GM12878 (cell line): Measurements from ENCODE around the gene ZNF653.

ENCODE experiments used
- EZH2 ChIP-seq: IDR thresholded peaks from 2 replicates; pipeline ENCODE4 v1.6.1; 2012; ENCODE audit warnings: low read depth, mild to moderate bottlenecking, control low read depth, inconsistent platforms, low read length, borderline replicate concordance; ENCODE audit not compliant: control insufficient read depth
- JUNB ChIP-seq: IDR thresholded peaks from 2 replicates; pipeline ENCODE4 v1.6.1; 2016; ENCODE audit warnings: antibody characterized with exemption, mild to moderate bottlenecking
- NFYB ChIP-seq: IDR thresholded peaks from 2 replicates; pipeline ENCODE4 v1.6.1; 2011; ENCODE audit warnings: low read depth, mild to moderate bottlenecking, low read length, improper control_type of control experiment, moderate library complexity; ENCODE audit not compliant: insufficient read depth
- POLR2A ChIP-seq: IDR thresholded peaks from 2 replicates; pipeline ENCODE4 v1.6.1; 2011; ENCODE audit warnings: low read depth, mild to moderate bottlenecking, low read length
- SIN3A ChIP-seq: IDR thresholded peaks from 2 replicates; pipeline ENCODE4 v1.6.1; 2012; ENCODE audit warnings: low read depth, low read length, improper control_type of control experiment
- SREBF1 ChIP-seq: IDR thresholded peaks from 2 replicates; pipeline ENCODE4 v1.6.1; 2012; ENCODE audit warnings: mild to moderate bottlenecking, low read length
- SUPT20H ChIP-seq: IDR thresholded peaks from 2 replicates; pipeline ENCODE4 v1.6.1; 2011; ENCODE audit warnings: low read depth, mild to moderate bottlenecking, low read length, moderate library complexity, borderline replicate concordance; ENCODE audit not compliant: control insufficient read depth
- TCF12 ChIP-seq: IDR thresholded peaks from 2 replicates; pipeline ENCODE4 v1.6.1; 2011; ENCODE audit warnings: low read depth, mild to moderate bottlenecking, low read length
- TF ChIP-seq, protein P1 (sequence below), 3 experiments: IDR thresholded peaks in 2 of 3; conservative IDR thresholded peaks in 1 of 3; 2 replicates each; pipeline ENCODE4 v1.5.1; 2011; ENCODE audit warnings: low read depth in 3 of 3, low read length in 3 of 3, mild to moderate bottlenecking in 3 of 3, control low read depth in 2 of 3, moderate library complexity in 2 of 3, inconsistent platforms in 1 of 3, mixed read lengths in 1 of 3; ENCODE audit not compliant: control insufficient read depth in 2 of 3, insufficient read depth in 1 of 3; ENCODE audit errors: extremely low read depth in 1 of 3

DNA sequence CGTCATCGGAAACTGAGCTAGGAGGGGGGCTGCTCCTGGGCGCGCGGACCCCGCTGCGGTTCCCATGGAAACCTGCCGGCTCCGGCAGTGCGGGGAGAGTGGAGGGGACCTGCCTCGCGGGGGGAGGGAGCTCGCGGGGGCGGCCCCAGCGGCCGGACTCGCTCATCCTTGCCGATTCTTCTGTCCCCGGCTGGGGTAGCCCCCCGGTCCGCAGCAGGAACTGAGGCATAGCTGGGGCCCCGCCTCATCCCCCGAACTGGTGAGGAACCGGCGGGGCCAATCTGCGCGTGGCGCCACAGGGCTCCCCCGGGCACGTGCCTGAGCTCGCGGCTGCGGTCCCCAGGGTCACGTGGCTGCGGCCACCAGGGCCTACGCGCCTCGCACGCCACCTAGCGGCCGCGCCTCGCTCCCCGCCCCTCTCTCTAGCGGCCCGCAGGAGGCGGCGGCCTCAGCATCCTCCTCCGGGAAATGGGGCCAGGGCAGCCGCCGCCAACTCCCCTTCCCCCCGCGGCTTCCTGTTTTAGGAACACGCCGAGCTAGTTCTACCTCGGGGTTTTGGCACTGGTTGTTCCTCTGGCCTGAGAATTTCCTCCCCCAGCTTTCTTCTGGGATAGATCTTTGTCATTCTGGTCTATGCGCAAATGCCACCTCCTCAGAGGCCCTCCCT lies 23.1 kb downstream of the ZNF653 start:
- TF ChIP-seq SUPT20H (no peak), SREBF1 (no peak), EZH2 (no peak), TCF12 (no peak), POLR2A (no peak; the same call in 1 of the 2 replicates), SIN3A (no peak), NFYB (no peak), JUNB (no peak)
- TF ChIP-seq, protein P1, sequence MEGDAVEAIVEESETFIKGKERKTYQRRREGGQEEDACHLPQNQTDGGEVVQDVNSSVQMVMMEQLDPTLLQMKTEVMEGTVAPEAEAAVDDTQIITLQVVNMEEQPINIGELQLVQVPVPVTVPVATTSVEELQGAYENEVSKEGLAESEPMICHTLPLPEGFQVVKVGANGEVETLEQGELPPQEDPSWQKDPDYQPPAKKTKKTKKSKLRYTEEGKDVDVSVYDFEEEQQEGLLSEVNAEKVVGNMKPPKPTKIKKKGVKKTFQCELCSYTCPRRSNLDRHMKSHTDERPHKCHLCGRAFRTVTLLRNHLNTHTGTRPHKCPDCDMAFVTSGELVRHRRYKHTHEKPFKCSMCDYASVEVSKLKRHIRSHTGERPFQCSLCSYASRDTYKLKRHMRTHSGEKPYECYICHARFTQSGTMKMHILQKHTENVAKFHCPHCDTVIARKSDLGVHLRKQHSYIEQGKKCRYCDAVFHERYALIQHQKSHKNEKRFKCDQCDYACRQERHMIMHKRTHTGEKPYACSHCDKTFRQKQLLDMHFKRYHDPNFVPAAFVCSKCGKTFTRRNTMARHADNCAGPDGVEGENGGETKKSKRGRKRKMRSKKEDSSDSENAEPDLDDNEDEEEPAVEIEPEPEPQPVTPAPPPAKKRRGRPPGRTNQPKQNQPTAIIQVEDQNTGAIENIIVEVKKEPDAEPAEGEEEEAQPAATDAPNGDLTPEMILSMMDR (IDR thresholded peaks at IDR 0.05 in 2 of 3, conservative IDR thresholded peaks at IDR 0.05 in 1 of 3; ENCODE audit: control insufficient read depth in 2 of 3, extremely low read depth in 1 of 3, insufficient read depth in 1 of 3, low read depth in 3 of 3, low read length in 3 of 3), result peak; percentile 83 to 99 (median 93); a peak in 5 of 6 replicates
